Loucy (cell line): ENCODE results near the gene RLIM.

ENCODE experiments used
- H2AFZ ChIP-seq: fragments of 200-600 bp; sonication (generic); 2 replicates; pipeline ENCODE4 v1.6.0; 2016; ENCODE audit warnings: antibody characterized with exemption, mild to moderate bottlenecking, low read length, moderate library complexity
- H3F3A ChIP-seq: fragments of 200-600 bp; 2 replicates; pipeline ENCODE4 v1.6.0; 2016; ENCODE audit warnings: antibody characterized with exemption, low read depth, mild to moderate bottlenecking
- H3K27me3 ChIP-seq: fragments of 200-600 bp; sonication (generic); 2 replicates; pipeline ENCODE4 v1.6.1; 2014; ENCODE audit warnings: low read length, mild to moderate bottlenecking; ENCODE audit not compliant: insufficient read depth, poor library complexity, severe bottlenecking
- H3K36me3 ChIP-seq: fragments of 200-600 bp; sonication (generic); 2 replicates; pipeline ENCODE4 v1.6.1; 2016; ENCODE audit warnings: low read length; ENCODE audit not compliant: insufficient read depth
- H3K4me1 ChIP-seq: fragments of 200-600 bp; sonication (generic); 2 replicates; pipeline ENCODE4 v1.5.1; 2014; ENCODE audit warnings: low read length, mild to moderate bottlenecking; ENCODE audit not compliant: insufficient read depth, poor library complexity, severe bottlenecking
- H3K4me2 ChIP-seq: fragments of 200-600 bp; sonication (generic); 2 replicates; pipeline ENCODE4 v1.6.0; 2014; ENCODE audit warnings: antibody characterized with exemption, low read length, low read depth, mild to moderate bottlenecking; ENCODE audit not compliant: poor library complexity, severe bottlenecking
- H3K4me3 ChIP-seq: fragments of 200-600 bp; sonication (generic); 2 replicates; pipeline ENCODE4 v1.5.1; 2014; ENCODE audit warnings: low read length, mild to moderate bottlenecking, mixed read lengths; ENCODE audit not compliant: poor library complexity, severe bottlenecking
- H3K79me2 ChIP-seq: fragments of 200-600 bp; sonication (generic); 2 replicates; pipeline ENCODE4 v1.6.1; 2014; ENCODE audit warnings: low read length; ENCODE audit not compliant: insufficient read depth
- H3K9ac ChIP-seq: fragments of 200-600 bp; sonication (generic); 2 replicates; pipeline ENCODE4 v1.6.0; 2014; ENCODE audit warnings: mild to moderate bottlenecking, low read depth, low read length, moderate library complexity; ENCODE audit not compliant: poor library complexity, severe bottlenecking
- H3K9me2 ChIP-seq: fragments of 200-600 bp; sonication (generic); replicated peaks from 2 replicates; pipeline ENCODE4 v1.6.1; 2016; ENCODE audit warnings: low read depth, low read length, mixed read lengths
- H3K9me3 ChIP-seq: fragments of 200-600 bp; sonication (generic); 2 replicates; pipeline ENCODE4 v1.6.1; 2014; ENCODE audit warnings: mild to moderate bottlenecking, antibody characterized with exemption, low read length, low read depth; ENCODE audit not compliant: insufficient read depth
- H4K20me1 ChIP-seq: fragments of 200-600 bp; sonication (generic); 2 replicates; pipeline ENCODE4 v1.6.0; 2014; ENCODE audit warnings: antibody characterized with exemption, low read length, mild to moderate bottlenecking; ENCODE audit not compliant: insufficient read depth, poor library complexity, severe bottlenecking
- CTCF ChIP-seq: fragments of 200-600 bp; sonication (generic); conservative IDR thresholded peaks from 2 replicates; pipeline ENCODE4 v1.5.1; 2014; ENCODE audit warnings: mild to moderate bottlenecking, antibody characterized with exemption, low read length
- EZH2phosphoT487 ChIP-seq: fragments of 200-600 bp; IDR thresholded peaks from 2 replicates; pipeline ENCODE4 v1.6.1; 2018; ENCODE audit warnings: antibody characterized with exemption, mild to moderate bottlenecking, moderate library complexity, borderline replicate concordance

RLIM gene

GRCh38 chrX:74535408-74536151 lies 78.8 kb downstream of the RLIM start:
- Histone ChIP-seq H3F3A (no peaks in the 10 kb centered on the region), H3K4me1 (peaks cover 5% of the 10 kb centered on the region), H3K9ac (peak overlapping the region; percentile 79), H3K9me2 (no peaks in the 10 kb centered on the region), H3K27me3 (no peaks in the 10 kb centered on the region), H3K4me2 (peak overlapping the region; percentile 71), H3K9me3 (no peaks in the 10 kb centered on the region), H3K4me3 (peak overlapping the region; percentile 84), H4K20me1 (no peaks in the 10 kb centered on the region), H2AFZ (peak overlapping the region; percentile 79), H3K36me3 (no peaks in the 10 kb centered on the region), H3K79me2 (no peaks in the 10 kb centered on the region)
- no peak for TF ChIP-seq EZH2phosphoT487
- TF ChIP-seq CTCF = peak; percentile 61
